Nephron (organoid): ENCODE results near the gene CFAP92.
A peak's percentile ranks its signal among the peaks of the same experiment; 100 is the strongest.

Experiments used
- H3K27ac Mint-ChIP-seq, 3 experiments: 2 replicates each; pipeline ENCODE4 v1.8.0; 2020; ENCODE audit warnings: mixed read lengths in 3 of 3, mild to moderate bottlenecking in 2 of 3, moderate library complexity in 1 of 3
- H3K27me3 Mint-ChIP-seq: 2 replicates; pipeline ENCODE4 v1.8.0; 2021; ENCODE audit warnings: low read depth, mild to moderate bottlenecking, moderate library complexity, mixed read lengths
- H3K36me3 Mint-ChIP-seq: 2 replicates; pipeline ENCODE4 v1.8.0; 2020; ENCODE audit warnings: low read depth, mixed read lengths
- H3K4me1 Mint-ChIP-seq: 2 replicates; pipeline ENCODE4 v1.8.0; 2020; ENCODE audit warnings: mixed read lengths
- H3K4me3 Mint-ChIP-seq, 3 experiments: 2 replicates each; pipeline ENCODE4 v1.8.0; 2020; ENCODE audit warnings: mild to moderate bottlenecking in 3 of 3, mixed read lengths in 3 of 3, moderate library complexity in 2 of 3
- H3K9me3 Mint-ChIP-seq: 2 replicates; pipeline ENCODE4 v1.8.0; 2020; ENCODE audit warnings: mixed read lengths
- CTCF ChIP-seq, 3 experiments: fragments of 200-600 bp; sonication (generic); IDR thresholded peaks; one replicate each; pipeline ENCODE4 v1.5.0; 2021; ENCODE audit warnings: antibody characterized with exemption in 3 of 3; ENCODE audit not compliant: unreplicated experiment in 3 of 3

The CFAP92 gene

GRCh38 chr3:129001806-129002572 is 8.1 kb upstream of the CFAP92 start:
- Mint-ChIP-seq H3K4me3 (peak overlapping the region; percentile 67 to 78 (median 78)), H3K27ac (peak overlapping the region in 1 of 3 experiments; percentile 31), H3K9me3 (peaks cover 2% of the 10 kb centered on the region), H3K36me3 (no peaks in the 10 kb centered on the region), H3K27me3 (peaks cover 81% of the 10 kb centered on the region), H3K4me1 (peaks cover 50% of the 10 kb centered on the region)
- no peak for TF ChIP-seq CTCF (IDR thresholded peaks at IDR 0.05; ENCODE audit: unreplicated experiment in 3 of 3)

- H3K27me3 Mint-ChIP-seq = peaks cover 76% of the 10 kb centered on the region
- H3K9me3 Mint-ChIP-seq = peaks cover 2% of the 10 kb centered on the region
- H3K36me3 Mint-ChIP-seq = no peaks in the 10 kb centered on the region
- TF ChIP-seq CTCF (IDR thresholded peaks at IDR 0.05; ENCODE audit: unreplicated experiment in 3 of 3) = no peak
- H3K4me3 Mint-ChIP-seq = peak within 1 kb of the TSS; percentile 79 to 82 (median 80)
- H3K4me1 Mint-ChIP-seq = peaks cover 50% of the 10 kb centered on the region
- H3K27ac Mint-ChIP-seq = peak within 1 kb of the TSS in 2 of 3 experiments; percentile 33 to 45
Measured at GRCh38 chr3:129001101-129001805, 7.4 kb upstream of the CFAP92 start, which contains the start of gene EFCC1. TSS of gene EFCC1 (plus strand) at chr3:129001304. CDS start at chr3:129001629, 325 bp downstream.

GRCh38 chr3:129000742-129001100 is 6.8 kb upstream of the CFAP92 start:
- TF ChIP-seq CTCF (IDR thresholded peaks at IDR 0.05; ENCODE audit: unreplicated experiment in 3 of 3) = no peak
- Mint-ChIP-seq H3K27ac (peak overlapping the region in 2 of 3 experiments; percentile 33 to 45), H3K4me3 (peak overlapping the region; percentile 79 to 82 (median 80)), H3K36me3 (no peaks in the 10 kb centered on the region), H3K27me3 (peaks cover 79% of the 10 kb centered on the region), H3K9me3 (peaks cover 2% of the 10 kb centered on the region), H3K4me1 (peaks cover 48% of the 10 kb centered on the region)

GRCh38 chr3:128999102-128999501 is 5.2 kb upstream of the CFAP92 start:
- TF ChIP-seq CTCF (IDR thresholded peaks at IDR 0.05; ENCODE audit: unreplicated experiment in 3 of 3) = no peak
- Mint-ChIP-seq H3K9me3 (peaks cover 2% of the 10 kb centered on the region), H3K27me3 (peaks cover 76% of the 10 kb centered on the region), H3K4me1 (peaks cover 44% of the 10 kb centered on the region), H3K36me3 (no peaks in the 10 kb centered on the region), H3K27ac (peak overlapping the region; percentile 54 to 75 (median 57)), H3K4me3 (peak overlapping the region; percentile 5 to 39 (median 37))

GRCh38 chr3:128998561-128998960 is 4.7 kb upstream of the CFAP92 start:
- H3K4me1 Mint-ChIP-seq = peaks cover 45% of the 10 kb centered on the region
- no peak for TF ChIP-seq CTCF (IDR thresholded peaks at IDR 0.05; ENCODE audit: unreplicated experiment in 3 of 3)
- no peaks in the 10 kb centered on the region for H3K36me3 Mint-ChIP-seq
- peak overlapping the region; percentile 54 to 75 (median 57) for H3K27ac Mint-ChIP-seq
- H3K27me3 Mint-ChIP-seq = peaks cover 79% of the 10 kb centered on the region
- peak overlapping the region; percentile 5 to 39 (median 37) for H3K4me3 Mint-ChIP-seq
- peaks cover 2% of the 10 kb centered on the region for H3K9me3 Mint-ChIP-seq
